Kidney epithelial cell (primary cell): ENCODE data around the gene BLOC1S1. TPM values are rescaled to one million over a fixed set of nuclear protein-coding genes. Genes with fewer than 3 reads are reported as not detected.
"Not testable (repeated sequence)": the region's sequence is repeated elsewhere in the genome, so short reads cannot be mapped to it uniquely, and the experiment has no call there.

Experiments used
- DNase-seq: peaks from one replicate; pipeline ENCODE4 v3.0.0-alpha.2; 2010; ENCODE audit warnings: low read depth
- H3K27me3 ChIP-seq: 2 replicates; pipeline ENCODE4 v1.6.0; 2011; ENCODE audit warnings: low read length; ENCODE audit not compliant: control insufficient read depth, insufficient read depth
- H3K36me3 ChIP-seq: 2 replicates; pipeline ENCODE4 v1.5.1; 2011; ENCODE audit warnings: low read length; ENCODE audit not compliant: control insufficient read depth, insufficient read depth
- H3K4me3 ChIP-seq: 2 replicates; pipeline ENCODE4 v1.5.1; 2011; ENCODE audit warnings: low read depth, mild to moderate bottlenecking, control low read depth, low read length
- CTCF ChIP-seq: IDR thresholded peaks from 2 replicates; pipeline ENCODE4 v1.5.1; 2011; ENCODE audit warnings: mild to moderate bottlenecking, moderate library complexity, low read length, control low read depth, inconsistent platforms; ENCODE audit not compliant: insufficient read depth, poor library complexity, severe bottlenecking
- total RNA-seq: library from RNA; depleted of rRNA; stranded (reverse); fragments of >200 nt; gene quantifications from 2 replicates; pipeline ENCODE4 v1.2.3, GENCODE V29; 2015

BLOC1S1 gene
- total RNA-seq, 1 donor from 2014 or later: 109 TPM

GRCh38 chr12:55755246-55755645, 39.4 kb downstream of the BLOC1S1 start:
- Histone ChIP-seq H3K4me3 (no peak overlapping the region), H3K36me3 (peaks cover 3% of the 10 kb centered on the region), H3K27me3 (no peaks in the 10 kb centered on the region)
- no peak for DNase-seq
- TF ChIP-seq CTCF: no peak

DNA sequence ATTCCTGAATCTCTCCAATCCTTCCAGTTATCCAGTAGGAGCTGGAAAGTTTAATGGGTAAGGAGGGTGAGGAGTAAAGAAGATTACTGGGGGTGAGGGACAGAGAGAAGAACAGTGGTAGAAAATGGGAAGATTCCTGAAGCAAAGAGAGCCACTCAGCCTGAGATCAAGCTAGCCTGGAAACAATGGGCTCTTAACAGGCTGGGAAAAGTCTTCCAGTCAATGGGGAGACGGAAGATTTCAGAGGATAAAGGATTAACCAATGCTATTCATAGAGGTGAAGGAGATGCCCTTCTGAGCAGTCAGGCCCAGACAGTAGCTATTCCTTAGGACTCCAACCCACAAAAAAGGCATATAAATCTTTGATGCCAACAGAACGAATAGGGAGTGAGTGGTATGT, 41.9 kb downstream of the BLOC1S1 start:
- no peak for DNase-seq
- no peak for TF ChIP-seq CTCF
- Histone ChIP-seq H3K36me3 (peaks cover 1% of the 10 kb centered on the region), H3K27me3 (no peaks in the 10 kb centered on the region), H3K4me3 (no peak overlapping the region)

GRCh38 chr12:55758575-55758974, 42.7 kb downstream of the BLOC1S1 start:
- not testable (repeated sequence) for DNase-seq, H3K4me3 ChIP-seq, H3K36me3 ChIP-seq, H3K27me3 ChIP-seq

- DNase-seq: no peak
- TF ChIP-seq CTCF: no peak
- no peak overlapping the region for H3K4me3 ChIP-seq
- H3K36me3 ChIP-seq: no peaks in the 10 kb centered on the region
- no peaks in the 10 kb centered on the region for H3K27me3 ChIP-seq
Measured at GRCh38 chr12:55760663-55761062, 44.8 kb downstream of the BLOC1S1 start.

- no peak for DNase-seq
- no peak for TF ChIP-seq CTCF
- no peaks in the 10 kb centered on the region for H3K36me3 ChIP-seq
Measured at GRCh38 chr12:55762646-55763045, 46.8 kb downstream of the BLOC1S1 start.

GRCh38 chr12:55765736-55766290, 50.0 kb downstream of the BLOC1S1 start:
- no peak for TF ChIP-seq CTCF
- H3K36me3 ChIP-seq: no peaks in the 10 kb centered on the region
- no peak overlapping the region for H3K4me3 ChIP-seq

More at GRCh38 chr12:55762646-55763045, 46.8 kb downstream of the BLOC1S1 start:
- Histone ChIP-seq H3K4me3 (no peak overlapping the region), H3K27me3 (no peaks in the 10 kb centered on the region)

More at GRCh38 chr12:55765736-55766290, 50.0 kb downstream of the BLOC1S1 start:
- H3K27me3 ChIP-seq: no peaks in the 10 kb centered on the region
- no peak for DNase-seq
